Neural progenitor cell (in vitro differentiated cells): ENCODE measurements around the gene CTCF.

Experiments
- CTCF ChIP-seq: fragments of 200-600 bp; sonication (generic); IDR thresholded peaks from 2 replicates; pipeline ENCODE4 v1.5.1; 2017; ENCODE audit warnings: antibody characterized with exemption, mild to moderate bottlenecking
- EZH2 ChIP-seq: fragments of 200-600 bp; sonication (generic); IDR thresholded peaks from 2 replicates; pipeline ENCODE4 v1.6.1; 2017; ENCODE audit warnings: antibody characterized with exemption, mild to moderate bottlenecking, moderate library complexity
- EZH2phosphoT487 ChIP-seq: fragments of 200-600 bp; sonication (generic); IDR thresholded peaks from 2 replicates; pipeline ENCODE4 v1.6.1; 2017; ENCODE audit warnings: antibody characterized with exemption

GRCh38 chr16:67663877-67664222, 101.5 kb downstream of the CTCF start:
- no peak for TF ChIP-seq EZH2
- TF ChIP-seq CTCF: no peak
- no peak for TF ChIP-seq EZH2phosphoT487
